Esophagus muscularis mucosa (tissue), 4 donors: ENCODE data around the gene CD34. TPM values are rescaled to one million over a fixed set of nuclear protein-coding genes. Genes with fewer than 3 reads are reported as not detected.

Experiments used
- DNase-seq: peaks from one replicate; pipeline ENCODE4 v3.0.0-alpha.2; 2017; ENCODE audit errors: extremely low spot score
- H3K27ac ChIP-seq, 4 donors: fragments of 200-600 bp; sonication (generic); replicated peaks in 1 of 4; 1 replicate in 3 of 4; 2 replicates in 1 of 4; pipeline ENCODE4 v1.5.1; 2016 to 2019; ENCODE audit warnings: mild to moderate bottlenecking in 1 of 4
- H3K27me3 ChIP-seq, 4 donors: fragments of 200-600 bp; sonication (generic); one replicate each; pipeline versions ENCODE4 v1.5.1 to v1.6.0; 2016 to 2019
- H3K36me3 ChIP-seq, 4 donors: fragments of 200-600 bp; sonication (generic); one replicate each; pipeline ENCODE4 v1.5.1; 2016 to 2019
- H3K4me1 ChIP-seq, 4 donors: fragments of 200-600 bp; sonication (generic); one replicate each; pipeline ENCODE4 v1.5.1; 2016 to 2019
- H3K4me3 ChIP-seq, 4 donors: fragments of 200-600 bp; sonication (generic); 1 replicate in 2 of 4; 2 replicates in 2 of 4; pipeline ENCODE4 v1.5.1; 2016 to 2019; ENCODE audit warnings: mild to moderate bottlenecking in 4 of 4, moderate library complexity in 1 of 4
- H3K9me3 ChIP-seq, 4 donors: fragments of 200-600 bp; sonication (generic); 1 replicate in 3 of 4; 2 replicates in 1 of 4; pipeline ENCODE4 v1.5.1; 2016 to 2019
- EP300 ChIP-seq: sonication (generic); formaldehyde crosslinking; IDR thresholded peaks from one replicate; pipeline ENCODE4 v1.6.1; 2017; ENCODE audit warnings: antibody characterized with exemption
- POLR2A ChIP-seq: fragments of 450-650 bp; IDR thresholded peaks from one replicate; pipeline ENCODE4 v1.6.1; 2017; ENCODE audit warnings: antibody characterized with exemption, moderate library complexity, mild to moderate bottlenecking, low read depth
- POLR2AphosphoS5 ChIP-seq, 2 donors: sonication (generic); formaldehyde crosslinking; IDR thresholded peaks; one replicate each; pipeline ENCODE4 v1.6.1; 2017; ENCODE audit warnings: antibody characterized with exemption in 2 of 2
- WGBS: methylation state at CpG from one replicate; pipeline ENCODE4 v1.1.5; 2018; 5-methylcytosine and 5-hydroxymethylcytosine counted together
- intact Hi-C: fragments of 100-400 bp; cut with DNase I; formaldehyde crosslinking; loops from one replicate; pipeline ENCODE4 v1.15.1; 2023
- total RNA-seq, 4 donors: library from RNA; depleted of rRNA; stranded (reverse); fragments of >200 nt; gene quantifications; one replicate each; pipeline versions ENCODE4 v1.1.0 to v1.2.1, GENCODE V29; 2016
- TF ChIP-seq, protein P1 (sequence below), 3 experiments: fragments of 200-600 bp in 2 of 3; fragments of 450-650 bp in 1 of 3; sonication (generic) in 2 of 3; IDR thresholded peaks; one replicate each; pipeline ENCODE4 v1.5.1; 2017 to 2019; ENCODE audit warnings: antibody characterized with exemption in 3 of 3, mild to moderate bottlenecking in 2 of 3, moderate library complexity in 1 of 3

The CD34 gene
- total RNA-seq, 4 donors from 2014 or later, result 70.2 to 136 (median 93.3) TPM

DNA sequence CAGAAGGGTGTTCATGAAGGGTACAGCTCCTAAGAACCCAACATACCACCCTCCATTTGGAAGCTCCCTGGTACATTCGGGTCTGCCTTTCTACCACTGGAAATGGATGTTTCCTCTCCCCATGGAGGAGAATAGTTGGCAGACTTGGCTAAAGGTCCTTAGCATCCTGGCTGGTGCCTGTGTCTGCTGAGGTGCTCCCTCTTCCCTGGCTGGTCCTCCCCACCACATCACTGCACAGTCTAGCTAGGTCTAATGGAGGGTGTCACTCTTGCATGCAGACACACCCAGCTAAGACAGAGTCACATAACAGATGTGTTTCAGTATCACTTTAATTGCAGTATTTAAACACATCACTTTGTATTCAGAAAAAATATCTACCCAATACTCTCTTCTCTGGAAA lies 24.7 kb downstream of the CD34 start:
- H3K36me3 ChIP-seq, result peaks cover 0 to 30% (median 6%) of the 10 kb centered on the region in 4 donors
- H3K27me3 ChIP-seq, result no peaks in the 10 kb centered on the region
- DNase-seq, result no peak
- no peak for TF ChIP-seq POLR2A
- no peak for TF ChIP-seq EP300
- TF ChIP-seq, protein P1, sequence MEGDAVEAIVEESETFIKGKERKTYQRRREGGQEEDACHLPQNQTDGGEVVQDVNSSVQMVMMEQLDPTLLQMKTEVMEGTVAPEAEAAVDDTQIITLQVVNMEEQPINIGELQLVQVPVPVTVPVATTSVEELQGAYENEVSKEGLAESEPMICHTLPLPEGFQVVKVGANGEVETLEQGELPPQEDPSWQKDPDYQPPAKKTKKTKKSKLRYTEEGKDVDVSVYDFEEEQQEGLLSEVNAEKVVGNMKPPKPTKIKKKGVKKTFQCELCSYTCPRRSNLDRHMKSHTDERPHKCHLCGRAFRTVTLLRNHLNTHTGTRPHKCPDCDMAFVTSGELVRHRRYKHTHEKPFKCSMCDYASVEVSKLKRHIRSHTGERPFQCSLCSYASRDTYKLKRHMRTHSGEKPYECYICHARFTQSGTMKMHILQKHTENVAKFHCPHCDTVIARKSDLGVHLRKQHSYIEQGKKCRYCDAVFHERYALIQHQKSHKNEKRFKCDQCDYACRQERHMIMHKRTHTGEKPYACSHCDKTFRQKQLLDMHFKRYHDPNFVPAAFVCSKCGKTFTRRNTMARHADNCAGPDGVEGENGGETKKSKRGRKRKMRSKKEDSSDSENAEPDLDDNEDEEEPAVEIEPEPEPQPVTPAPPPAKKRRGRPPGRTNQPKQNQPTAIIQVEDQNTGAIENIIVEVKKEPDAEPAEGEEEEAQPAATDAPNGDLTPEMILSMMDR (IDR thresholded peaks at IDR 0.05), result no peak
- TF ChIP-seq POLR2AphosphoS5 (IDR thresholded peaks at IDR 0.05), result no peak
- H3K4me3 ChIP-seq, result no peak overlapping the region
- H3K9me3 ChIP-seq, result no peaks in the 10 kb centered on the region
- H3K4me1 ChIP-seq, result peaks cover 72 to 86% (median 76%) of the 10 kb centered on the region in 4 donors
- intact Hi-C loops, result no loop called here
- H3K27ac ChIP-seq, result peak overlapping the region; percentile 68 to 75 (median 73)
- WGBS, result 56% methylated on average over 1 of the region's 1 CpG

GRCh38 chr1:207885129-207886032 lies 25.5 kb downstream of the CD34 start:
- Histone ChIP-seq H3K9me3 (no peaks in the 10 kb centered on the region), H3K4me1 (peaks cover 63 to 77% (median 68%) of the 10 kb centered on the region in 4 donors), H3K36me3 (peaks cover 0 to 25% (median 6%) of the 10 kb centered on the region in 4 donors), H3K27me3 (no peaks in the 10 kb centered on the region), H3K27ac (peak overlapping the region; percentile 68 to 75 (median 73)), H3K4me3 (no peak overlapping the region)
- DNase-seq, result peak; percentile 95
- intact Hi-C loops, result loop anchor here (2.0 kb wide), 1 partner anchor 77 kb away; no protein-coding TSS in a partner anchor
- no peak for TF ChIP-seq EP300
- peak in 1 of 2 donors; percentile 76 for TF ChIP-seq POLR2AphosphoS5 (IDR thresholded peaks at IDR 0.05)
- TF ChIP-seq POLR2A, result no peak
- TF ChIP-seq, protein P1 (IDR thresholded peaks at IDR 0.05), result peak; percentile 95 to 96 (median 96)
- WGBS, result 26% methylated on average over 9 of the region's 9 CpGs

DNA sequence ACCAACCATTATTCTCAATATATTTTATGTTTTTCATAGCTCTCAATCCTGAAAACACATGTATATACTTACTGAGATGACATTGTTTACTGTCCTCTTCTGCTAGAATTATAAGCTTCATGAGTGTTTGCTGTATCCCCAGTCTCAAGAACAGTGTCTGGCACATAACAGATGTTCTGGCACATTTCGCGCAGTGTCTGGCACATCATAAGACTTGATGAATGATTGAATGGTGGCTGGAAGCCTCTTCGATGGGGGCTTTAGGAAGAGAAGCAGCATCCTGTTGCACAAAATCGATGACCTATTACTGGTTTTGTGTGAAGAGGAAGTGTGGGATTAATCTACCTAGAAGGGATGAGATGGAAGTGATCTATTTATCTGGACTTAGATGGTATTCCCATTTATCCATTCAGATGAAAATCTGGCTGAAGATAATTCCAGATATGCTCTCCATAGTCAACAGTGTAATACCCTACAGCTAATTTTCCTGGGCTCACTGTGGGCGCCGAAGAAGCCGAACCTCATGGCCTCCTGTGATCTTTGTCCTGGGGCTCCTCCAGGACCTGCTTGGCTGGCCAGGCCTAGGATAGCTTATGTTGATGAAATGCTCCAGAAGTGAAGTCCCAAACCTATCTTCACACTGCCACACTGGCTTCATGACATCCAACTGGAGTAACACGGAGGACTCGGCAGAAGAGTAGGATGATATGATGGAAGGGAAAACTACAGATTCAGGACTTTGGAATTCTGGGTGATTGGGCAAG lies 26.5 kb downstream of the CD34 start:
- H3K27ac ChIP-seq, result peak overlapping the region; percentile 68 to 75 (median 73)
- WGBS, result 76% methylated on average over 9 of the region's 9 CpGs
- TF ChIP-seq, protein P1 (IDR thresholded peaks at IDR 0.05), result no peak
- TF ChIP-seq EP300, result no peak
- no peak for TF ChIP-seq POLR2AphosphoS5 (IDR thresholded peaks at IDR 0.05)
- TF ChIP-seq POLR2A, result no peak
- peaks cover 0 to 28% (median 6%) of the 10 kb centered on the region in 4 donors for H3K36me3 ChIP-seq
- no peaks in the 10 kb centered on the region for H3K27me3 ChIP-seq
- no peak overlapping the region for H3K4me3 ChIP-seq
- intact Hi-C loops, result loop anchor here (2.0 kb wide), 1 partner anchor 78 kb away; no protein-coding TSS in a partner anchor
- no peaks in the 10 kb centered on the region for H3K9me3 ChIP-seq
- peaks cover 55 to 68% (median 58%) of the 10 kb centered on the region in 4 donors for H3K4me1 ChIP-seq
- DNase-seq, result no peak

- no peak overlapping the region for H3K4me3 ChIP-seq
- DNase-seq, result no peak
- peaks cover 0 to 30% (median 6%) of the 10 kb centered on the region in 4 donors for H3K36me3 ChIP-seq
- peaks cover 48 to 61% (median 52%) of the 10 kb centered on the region in 4 donors for H3K4me1 ChIP-seq
- intact Hi-C loops, result loop anchor here (2.0 kb wide), 1 partner anchor 79 kb away; no protein-coding TSS in a partner anchor
- no peaks in the 10 kb centered on the region for H3K9me3 ChIP-seq
- H3K27me3 ChIP-seq, result no peaks in the 10 kb centered on the region
- H3K27ac ChIP-seq, result peak overlapping the region; percentile 1 to 73 (median 42)
- no peak for TF ChIP-seq EP300
- TF ChIP-seq POLR2A, result no peak
- TF ChIP-seq POLR2AphosphoS5 (IDR thresholded peaks at IDR 0.05), result no peak
- TF ChIP-seq, protein P1 (IDR thresholded peaks at IDR 0.05), result no peak
- 84% methylated on average over 2 of the region's 2 CpGs for WGBS
Observed at GRCh38 chr1:207883660-207884250, 27.2 kb downstream of the CD34 start.
